ENCODE results near the gene SPTBN1. TPM values are rescaled to one million over a fixed set of nuclear protein-coding genes. Genes with fewer than 3 reads are reported as not detected.

The SPTBN1 gene
- total and polyA plus RNA-seq, 2 experiments from 2014 or later = 58.1 to 204 TPM

DNA sequence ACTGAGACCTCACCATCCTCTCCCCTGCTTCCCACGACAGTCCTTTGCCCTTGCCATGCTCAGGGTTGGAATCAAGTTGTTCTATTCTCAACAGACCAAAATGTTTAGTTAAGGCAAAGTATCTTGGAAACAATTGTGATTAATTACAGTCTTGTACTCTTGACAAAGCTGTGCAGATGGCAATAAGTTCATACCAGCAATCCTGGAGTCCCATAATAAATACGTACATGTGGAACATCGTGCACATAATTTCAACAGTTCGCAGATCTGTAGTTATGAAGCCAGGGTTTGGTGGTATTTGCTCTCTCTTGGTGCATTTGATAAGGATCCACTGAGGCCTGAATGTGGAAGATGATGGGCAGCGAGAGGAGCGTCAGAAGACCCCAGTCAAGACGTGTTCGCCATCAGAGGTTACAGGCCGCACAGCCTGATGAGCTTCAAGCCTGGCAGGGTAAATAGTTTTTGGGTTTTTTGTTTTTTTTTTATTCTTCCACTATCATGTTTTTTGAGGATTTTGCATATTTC lies 214.4 kb downstream of the SPTBN1 start:
- TF ChIP-seq CTCF (conservative IDR thresholded peaks at IDR 0.05; ENCODE audit: low read depth in 2 of 2) (no peak), ZNF114 (CRISPR knock-in tag; IDR thresholded peaks at IDR 0.05) (no peak), CREB1 (CRISPR knock-in tag; IDR thresholded peaks at IDR 0.05; ENCODE audit: low read depth) (no peak), REST (IDR thresholded peaks at IDR 0.05; ENCODE audit: unreplicated experiment) (no peak), EZH2phosphoT487 (IDR thresholded peaks at IDR 0.05; ENCODE audit: unreplicated experiment) (no peak)
- no peaks in the 10 kb centered on the region for H3K9me2 ChIP-seq (ENCODE audit: insufficient read depth)
- Mint-ChIP-seq H3K9me3 (no peaks in the 10 kb centered on the region), H3K27ac (no peak overlapping the region), H3K36me3 (ENCODE audit: low read depth) (peaks cover 44% of the 10 kb centered on the region), H3K4me1 (peaks cover 19% of the 10 kb centered on the region), H3K4me3 (no peak overlapping the region), H3K27me3 (ENCODE audit: insufficient read depth, low read depth, poor library complexity) (peaks cover 7% of the 10 kb centered on the region)
- H3K4me2 ChIP-seq = no peak overlapping the region
- no peaks in the 10 kb centered on the region; the same call in 1 of the 2 replicates for H3K79me2 ChIP-seq (replicated peaks; ENCODE audit: insufficient read depth)
- H2AFZ ChIP-seq = no peak overlapping the region
- H3F3A ChIP-seq (replicated peaks; ENCODE audit: low read depth) = no peaks in the 10 kb centered on the region
- H3K4me3 ChIP-seq = no peak overlapping the region
- peaks cover 29% of the 10 kb centered on the region for H3K36me3 ChIP-seq (ENCODE audit: insufficient read depth)
- DNase-seq (ENCODE audit: low spot score) = no peak
- 0 out of 2 replicates have a peak, but pooled peaks cover 2% of the 10 kb centered on the region for H4K20me1 ChIP-seq (replicated peaks; ENCODE audit: insufficient read depth)
- H3K27me3 ChIP-seq (ENCODE audit: insufficient read depth) = no peaks in the 10 kb centered on the region
- ATAC-seq = no peak
- peaks cover 8% of the 10 kb centered on the region for H3K4me1 ChIP-seq (ENCODE audit: insufficient read depth)
- no peak overlapping the region for H3K27ac ChIP-seq (ENCODE audit: low read depth)

GRCh38 chr2:54671010-54671409 lies 214.9 kb downstream of the SPTBN1 start:
- H3F3A ChIP-seq (replicated peaks; ENCODE audit: low read depth) = no peaks in the 10 kb centered on the region
- H4K20me1 ChIP-seq (replicated peaks; ENCODE audit: insufficient read depth) = 0 out of 2 replicates have a peak, but pooled peaks cover 2% of the 10 kb centered on the region
- ATAC-seq (no peak), DNase-seq (ENCODE audit: low spot score) (no peak)
- Mint-ChIP-seq H3K36me3 (ENCODE audit: low read depth) (peaks cover 39% of the 10 kb centered on the region), H3K27me3 (ENCODE audit: insufficient read depth, low read depth, poor library complexity) (peaks cover 7% of the 10 kb centered on the region), H3K27ac (no peak overlapping the region), H3K4me3 (no peak overlapping the region), H3K4me1 (peaks cover 16% of the 10 kb centered on the region), H3K9me3 (no peaks in the 10 kb centered on the region)
- no peaks in the 10 kb centered on the region; the same call in 1 of the 2 replicates for H3K79me2 ChIP-seq (replicated peaks; ENCODE audit: insufficient read depth)
- H3K36me3 ChIP-seq (ENCODE audit: insufficient read depth) = peaks cover 27% of the 10 kb centered on the region
- no peak overlapping the region for H3K4me2 ChIP-seq
- no peaks in the 10 kb centered on the region for H3K9me2 ChIP-seq (ENCODE audit: insufficient read depth)
- no peaks in the 10 kb centered on the region for H3K27me3 ChIP-seq (ENCODE audit: insufficient read depth)
- no peak overlapping the region for H3K27ac ChIP-seq (ENCODE audit: low read depth)
- no peak overlapping the region for H2AFZ ChIP-seq
- peaks cover 8% of the 10 kb centered on the region for H3K4me1 ChIP-seq (ENCODE audit: insufficient read depth)
- no peak overlapping the region for H3K4me3 ChIP-seq
- TF ChIP-seq EZH2phosphoT487 (IDR thresholded peaks at IDR 0.05; ENCODE audit: unreplicated experiment) (no peak), EZH2 (IDR thresholded peaks at IDR 0.05; ENCODE audit: low read depth, unreplicated experiment) (no peak), NANOG (IDR thresholded peaks at IDR 0.05; ENCODE audit: borderline replicate concordance) (no peak), ZNF331 (CRISPR knock-in tag; IDR thresholded peaks at IDR 0.05; ENCODE audit: low read depth) (no peak), JUNB (IDR thresholded peaks at IDR 0.05; ENCODE audit: unreplicated experiment) (no peak), ZNF114 (CRISPR knock-in tag; IDR thresholded peaks at IDR 0.05) (no peak), REST (IDR thresholded peaks at IDR 0.05; ENCODE audit: unreplicated experiment) (no peak), CREB1 (CRISPR knock-in tag; IDR thresholded peaks at IDR 0.05; ENCODE audit: low read depth) (no peak), POLR2AphosphoS5 (IDR thresholded peaks at IDR 0.05; ENCODE audit: low read depth) (no peak), CTCF (conservative IDR thresholded peaks at IDR 0.05; ENCODE audit: low read depth in 2 of 2) (no peak)
- TF ChIP-seq, protein P1, sequence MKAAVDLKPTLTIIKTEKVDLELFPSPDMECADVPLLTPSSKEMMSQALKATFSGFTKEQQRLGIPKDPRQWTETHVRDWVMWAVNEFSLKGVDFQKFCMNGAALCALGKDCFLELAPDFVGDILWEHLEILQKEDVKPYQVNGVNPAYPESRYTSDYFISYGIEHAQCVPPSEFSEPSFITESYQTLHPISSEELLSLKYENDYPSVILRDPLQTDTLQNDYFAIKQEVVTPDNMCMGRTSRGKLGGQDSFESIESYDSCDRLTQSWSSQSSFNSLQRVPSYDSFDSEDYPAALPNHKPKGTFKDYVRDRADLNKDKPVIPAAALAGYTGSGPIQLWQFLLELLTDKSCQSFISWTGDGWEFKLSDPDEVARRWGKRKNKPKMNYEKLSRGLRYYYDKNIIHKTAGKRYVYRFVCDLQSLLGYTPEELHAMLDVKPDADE (IDR thresholded peaks at IDR 0.05) = no peak

Data from GM23338 (cell line).